ENCODE results near the gene MRAS. TPM values are rescaled to one million over a fixed set of nuclear protein-coding genes. Genes with fewer than 3 reads are reported as not detected.

MRAS gene
- total RNA-seq, 1 donor from 2014 or later: 41.5 TPM

DNA sequence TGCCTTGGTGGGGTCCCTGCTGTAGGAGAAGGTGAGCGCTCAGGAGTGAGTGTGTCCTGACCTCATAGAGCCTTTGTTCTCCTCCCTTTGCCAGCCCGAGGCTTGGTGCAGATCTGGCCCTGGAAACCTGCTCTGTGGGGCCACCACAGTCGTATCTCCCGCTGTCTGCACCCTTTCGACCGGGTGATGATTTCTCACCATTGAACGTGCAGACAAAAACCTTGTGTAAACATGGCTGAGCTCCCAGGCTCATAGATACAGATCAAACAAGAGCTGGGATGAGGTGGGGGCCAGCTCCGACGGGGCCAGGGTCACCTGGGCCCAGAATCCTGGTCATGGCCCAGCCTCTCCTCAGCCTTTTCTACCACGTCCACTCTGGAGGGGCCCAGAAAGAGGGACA lies 51.4 kb downstream of the MRAS start:
- H3K4me3 Mint-ChIP-seq (ENCODE audit: unreplicated experiment): no peak overlapping the region

GRCh38 chr3:138400651-138401070 lies 52.3 kb downstream of the MRAS start:
- peaks cover 3% of the 10 kb centered on the region for H3K27me3 Mint-ChIP-seq (ENCODE audit: unreplicated experiment)

More for the DNA sequence above, 51.4 kb downstream of the MRAS start:
- DNase-seq: no peak
- Mint-ChIP-seq H3K27me3 (ENCODE audit: unreplicated experiment) (peaks cover 3% of the 10 kb centered on the region), H3K27ac (ENCODE audit: unreplicated experiment) (no peak overlapping the region), H3K36me3 (ENCODE audit: unreplicated experiment) (peaks cover 14% of the 10 kb centered on the region), H3K9me3 (ENCODE audit: unreplicated experiment) (peaks cover 2% of the 10 kb centered on the region), H3K4me1 (ENCODE audit: low read depth, unreplicated experiment) (peaks cover 7% of the 10 kb centered on the region)
- TF ChIP-seq CTCF (IDR thresholded peaks at IDR 0.05; ENCODE audit: partially characterized antibody, unreplicated experiment): no peak

DNA sequence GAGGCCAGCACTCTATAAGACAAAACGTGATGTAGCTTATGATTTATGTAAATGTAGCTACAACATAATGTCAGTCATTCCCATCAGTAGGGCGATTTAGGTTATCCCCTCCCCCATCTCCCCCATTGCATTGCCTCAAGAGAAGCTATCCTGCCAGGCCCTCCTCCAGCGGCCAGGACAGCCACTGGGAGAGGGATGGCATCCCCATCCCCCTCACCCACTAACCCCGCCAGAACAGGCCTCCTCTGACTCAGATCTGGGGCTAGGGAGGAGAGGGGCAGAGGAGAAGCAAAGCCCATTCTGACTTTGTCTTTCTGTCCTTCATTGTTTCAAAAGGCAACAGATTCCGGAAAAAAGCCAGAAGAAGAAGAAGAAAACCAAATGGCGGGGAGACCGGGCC lies 53.5 kb downstream of the MRAS start:
- H3K4me1 Mint-ChIP-seq (ENCODE audit: low read depth, unreplicated experiment): peaks cover under 1% of the 10 kb centered on the region
- peaks cover 22% of the 10 kb centered on the region for H3K36me3 Mint-ChIP-seq (ENCODE audit: unreplicated experiment)
- H3K4me3 Mint-ChIP-seq (ENCODE audit: unreplicated experiment): no peak overlapping the region
- peaks cover 3% of the 10 kb centered on the region for H3K27me3 Mint-ChIP-seq (ENCODE audit: unreplicated experiment)
- no peak overlapping the region for H3K27ac Mint-ChIP-seq (ENCODE audit: unreplicated experiment)
- peaks cover 2% of the 10 kb centered on the region for H3K9me3 Mint-ChIP-seq (ENCODE audit: unreplicated experiment)
- no peak for DNase-seq
- no peak for TF ChIP-seq CTCF (IDR thresholded peaks at IDR 0.05; ENCODE audit: partially characterized antibody, unreplicated experiment)

More at GRCh38 chr3:138400651-138401070, 52.3 kb downstream of the MRAS start:
- no peak for TF ChIP-seq CTCF (IDR thresholded peaks at IDR 0.05; ENCODE audit: partially characterized antibody, unreplicated experiment)
- no peak for DNase-seq
- Mint-ChIP-seq H3K36me3 (ENCODE audit: unreplicated experiment) (peaks cover 22% of the 10 kb centered on the region), H3K9me3 (ENCODE audit: unreplicated experiment) (peaks cover 2% of the 10 kb centered on the region), H3K27ac (ENCODE audit: unreplicated experiment) (no peak overlapping the region), H3K4me1 (ENCODE audit: low read depth, unreplicated experiment) (peaks cover 7% of the 10 kb centered on the region), H3K4me3 (ENCODE audit: unreplicated experiment) (no peak overlapping the region)

GRCh38 chr3:138404121-138404520 lies 55.7 kb downstream of the MRAS start:
- no peak for TF ChIP-seq CTCF (IDR thresholded peaks at IDR 0.05; ENCODE audit: partially characterized antibody, unreplicated experiment)
- Mint-ChIP-seq H3K36me3 (ENCODE audit: unreplicated experiment) (peaks cover 22% of the 10 kb centered on the region), H3K27ac (ENCODE audit: unreplicated experiment) (no peak overlapping the region), H3K4me1 (ENCODE audit: low read depth, unreplicated experiment) (peaks cover 7% of the 10 kb centered on the region), H3K9me3 (ENCODE audit: unreplicated experiment) (peaks cover 2% of the 10 kb centered on the region), H3K27me3 (ENCODE audit: unreplicated experiment) (peaks cover 3% of the 10 kb centered on the region), H3K4me3 (ENCODE audit: unreplicated experiment) (no peak overlapping the region)
- DNase-seq: no peak

DNA sequence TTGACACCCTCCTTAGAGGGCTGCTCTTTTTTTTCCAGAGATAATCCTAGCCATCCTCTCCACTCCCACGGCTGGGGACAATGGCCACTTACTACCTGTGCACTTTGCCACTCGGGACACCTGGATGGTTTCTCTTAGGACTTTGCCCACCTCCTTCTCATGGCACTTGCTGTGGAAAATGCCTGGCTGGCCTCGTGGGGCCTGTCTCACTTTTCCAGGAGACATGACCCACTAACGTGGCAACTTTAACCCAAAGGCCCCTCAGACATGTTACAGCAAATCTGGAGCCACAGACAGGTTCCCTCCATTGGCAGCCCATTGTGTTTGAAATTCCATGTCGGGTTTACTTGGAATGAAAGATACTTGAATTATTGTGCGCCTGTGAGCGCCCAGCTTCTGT lies 56.6 kb downstream of the MRAS start:
- Mint-ChIP-seq H3K4me3 (ENCODE audit: unreplicated experiment) (no peak overlapping the region), H3K9me3 (ENCODE audit: unreplicated experiment) (peaks cover under 1% of the 10 kb centered on the region), H3K4me1 (ENCODE audit: low read depth, unreplicated experiment) (peaks cover 7% of the 10 kb centered on the region), H3K36me3 (ENCODE audit: unreplicated experiment) (peaks cover 22% of the 10 kb centered on the region), H3K27ac (ENCODE audit: unreplicated experiment) (no peak overlapping the region), H3K27me3 (ENCODE audit: unreplicated experiment) (peaks cover 3% of the 10 kb centered on the region)
- no peak for DNase-seq
- TF ChIP-seq CTCF (IDR thresholded peaks at IDR 0.05; ENCODE audit: partially characterized antibody, unreplicated experiment): no peak

Measured in glutamatergic neuron (in vitro differentiated cells).